ENCODE measurements around the gene KDM7A. TPM values are rescaled to one million over a fixed set of nuclear protein-coding genes. Genes with fewer than 3 reads are reported as not detected.

KDM7A gene
- total and polyA plus RNA-seq, 2 of the 4 experiments (the other 2 are of a cell fraction), result 1.5 to 2.3 TPM

- Histone ChIP-seq H2BK15ac (ENCODE audit: low read depth, low read length) (no peak overlapping the region), H2AFZ (replicated peaks; ENCODE audit: low read length, poor library complexity) (no peak overlapping the region), H2AK5ac (ENCODE audit: low read depth, low read length) (no peak overlapping the region), H4K5ac (ENCODE audit: low read depth, low read length) (no peak overlapping the region), H3K18ac (ENCODE audit: low read depth, low read length) (no peak overlapping the region), H3K4me1 (ENCODE audit: control insufficient read depth, insufficient read depth, low read length) (no peaks in the 10 kb centered on the region), H3K9me1 (ENCODE audit: insufficient read depth, low read length) (peaks cover 4% of the 10 kb centered on the region), H3K4me2 (ENCODE audit: low read depth, low read length) (no peak overlapping the region), H3K27me3 (ENCODE audit: control insufficient read depth, insufficient read depth, low read length) (no peaks in the 10 kb centered on the region), H3K14ac (replicated peaks; ENCODE audit: low read depth, low read length) (no peak overlapping the region), H2AK9ac (replicated peaks; ENCODE audit: low read depth, low read length, poor library complexity) (no peak overlapping the region), H3K4me3 (ENCODE audit: insufficient read depth, low read depth, low read length) (no peak overlapping the region), H3K9ac (ENCODE audit: low read depth, low read length) (no peak overlapping the region), H4K8ac (ENCODE audit: low read depth in 2 of 2, low read length in 2 of 2) (0 out of 4 replicates have a peak overlapping the region, but pooled peaks of 1 of the 2 experiments have one; percentile 13), H4K20me1 (ENCODE audit: insufficient read depth, low read length) (peaks cover 10% of the 10 kb centered on the region; the same call in 1 of the 2 replicates), H3K23ac (ENCODE audit: low read depth, low read length) (peak overlapping the region; percentile 48; the same call in 1 of the 2 replicates), H3K27ac (ENCODE audit: insufficient read depth, low read length) (no peak overlapping the region), H3K79me1 (ENCODE audit: low read depth in 1 of 2, low read length in 2 of 2) (peaks cover 37 to 42% of the 10 kb centered on the region in 2 experiments), H2BK20ac (ENCODE audit: low read depth, low read length) (no peak overlapping the region), H3K56ac (ENCODE audit: extremely low read depth, insufficient read depth, low read length) (no peak overlapping the region), H2BK120ac (ENCODE audit: low read depth, low read length) (no peak overlapping the region), H4K91ac (ENCODE audit: insufficient read depth, low read depth, low read length) (no peak overlapping the region), H3K9me3 (ENCODE audit: control insufficient read depth, insufficient read depth, low read length) (no peaks in the 10 kb centered on the region), H2BK5ac (ENCODE audit: low read depth, low read length, poor library complexity, severe bottlenecking) (no peak overlapping the region), H3K36me3 (ENCODE audit: control insufficient read depth, insufficient read depth, low read length) (no peaks in the 10 kb centered on the region), H3K4ac (ENCODE audit: low read depth, low read length) (no peak overlapping the region)
- no TSS peak for BruUV-seq (replicated peaks)
- DNase-seq, result no peak
- ChIA-PET POLR2A (ENCODE audit: unreplicated experiment) (no interaction called here), CTCF (no interaction called here)
- no peak for TF ChIP-seq ELK1 (IDR thresholded peaks at IDR 0.05; ENCODE audit: borderline replicate concordance, low read depth, low read length)
- in situ Hi-C loops (cut with MboI; ENCODE audit: low sequenced_read_pairs) (no loop called here), intact Hi-C loops (cut with micrococcal nuclease) (no loop called here), dilution Hi-C loops (cut with HindIII; ENCODE audit: low sequenced_read_pairs, unreplicated experiment) (no loop called here)
- no peak for ATAC-seq (ENCODE audit: low read depth)
- WGBS, 2 experiments (ENCODE audit: extremely low coverage in 2 of 2, insufficient read length in 1 of 2), result 17% methylated on average over 1 of the region's 2 CpGs; no CpG with 5 or more reads in 1 of the 2 experiments
These were observed 16.5 kb downstream of the KDM7A start for GRCh38 chr7:140160308-140160707.
